Breast epithelium (tissue), 3 donors: ENCODE results near the gene ZBTB43.

Source experiments
- POLR2A ChIP-seq: fragments of 450-650 bp; IDR thresholded peaks from one replicate; pipeline ENCODE4 v1.6.1; 2016; ENCODE audit warnings: antibody characterized with exemption, mild to moderate bottlenecking, moderate library complexity
- POLR2AphosphoS5 ChIP-seq, 3 donors: sonication (generic); formaldehyde crosslinking; IDR thresholded peaks; one replicate each; pipeline ENCODE4 v1.6.1; 2017; ENCODE audit warnings: antibody characterized with exemption in 3 of 3
- TF ChIP-seq, protein P1 (sequence below), 3 donors: fragments of 450-650 bp; IDR thresholded peaks; one replicate each; pipeline ENCODE4 v1.5.1; 2016 to 2017; ENCODE audit warnings: antibody characterized with exemption in 3 of 3, mild to moderate bottlenecking in 3 of 3, moderate library complexity in 3 of 3

GRCh38 chr9:126832440-126832839 lies 27.6 kb downstream of the ZBTB43 start:
- TF ChIP-seq, protein P1, sequence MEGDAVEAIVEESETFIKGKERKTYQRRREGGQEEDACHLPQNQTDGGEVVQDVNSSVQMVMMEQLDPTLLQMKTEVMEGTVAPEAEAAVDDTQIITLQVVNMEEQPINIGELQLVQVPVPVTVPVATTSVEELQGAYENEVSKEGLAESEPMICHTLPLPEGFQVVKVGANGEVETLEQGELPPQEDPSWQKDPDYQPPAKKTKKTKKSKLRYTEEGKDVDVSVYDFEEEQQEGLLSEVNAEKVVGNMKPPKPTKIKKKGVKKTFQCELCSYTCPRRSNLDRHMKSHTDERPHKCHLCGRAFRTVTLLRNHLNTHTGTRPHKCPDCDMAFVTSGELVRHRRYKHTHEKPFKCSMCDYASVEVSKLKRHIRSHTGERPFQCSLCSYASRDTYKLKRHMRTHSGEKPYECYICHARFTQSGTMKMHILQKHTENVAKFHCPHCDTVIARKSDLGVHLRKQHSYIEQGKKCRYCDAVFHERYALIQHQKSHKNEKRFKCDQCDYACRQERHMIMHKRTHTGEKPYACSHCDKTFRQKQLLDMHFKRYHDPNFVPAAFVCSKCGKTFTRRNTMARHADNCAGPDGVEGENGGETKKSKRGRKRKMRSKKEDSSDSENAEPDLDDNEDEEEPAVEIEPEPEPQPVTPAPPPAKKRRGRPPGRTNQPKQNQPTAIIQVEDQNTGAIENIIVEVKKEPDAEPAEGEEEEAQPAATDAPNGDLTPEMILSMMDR (IDR thresholded peaks at IDR 0.05): no peak
- TF ChIP-seq POLR2A: no peak
- TF ChIP-seq POLR2AphosphoS5 (IDR thresholded peaks at IDR 0.05): no peak
